ENCODE measurements around the gene ADSS1.

Gene ADSS1

GRCh38 chr14:104689881-104690711 is 33.9 kb upstream of the ADSS1 start:
- no peak for TF ChIP-seq SIN3A (IDR thresholded peaks at IDR 0.05; ENCODE audit: borderline replicate concordance, insufficient read depth, low read length)
- no peak for TF ChIP-seq TAF1 (IDR thresholded peaks at IDR 0.05; ENCODE audit: borderline replicate concordance, insufficient read depth, low read length)
- TF ChIP-seq FOXP2 (optimal IDR thresholded peaks at IDR 0.05; ENCODE audit: borderline replicate concordance, extremely low read depth, extremely low read length, insufficient read depth): no peak
- no peak for TF ChIP-seq POLR2AphosphoS5 (IDR thresholded peaks at IDR 0.05; ENCODE audit: low read depth, low read length)
- TF ChIP-seq REST (IDR thresholded peaks at IDR 0.05; ENCODE audit: insufficient read depth in 1 of 2, low read depth in 2 of 2, low read length in 2 of 2): no peak

GRCh38 chr14:104690861-104691455 is 33.1 kb upstream of the ADSS1 start:
- no peak for TF ChIP-seq FOXP2 (optimal IDR thresholded peaks at IDR 0.05; ENCODE audit: borderline replicate concordance, extremely low read depth, extremely low read length, insufficient read depth)
- TF ChIP-seq TAF1 (IDR thresholded peaks at IDR 0.05; ENCODE audit: borderline replicate concordance, insufficient read depth, low read length): no peak
- no peak for TF ChIP-seq SIN3A (IDR thresholded peaks at IDR 0.05; ENCODE audit: borderline replicate concordance, insufficient read depth, low read length)
- no peak for TF ChIP-seq POLR2AphosphoS5 (IDR thresholded peaks at IDR 0.05; ENCODE audit: low read depth, low read length)
- TF ChIP-seq REST (IDR thresholded peaks at IDR 0.05; ENCODE audit: insufficient read depth in 1 of 2, low read depth in 2 of 2, low read length in 2 of 2): no peak

- TF ChIP-seq REST (IDR thresholded peaks at IDR 0.05; ENCODE audit: insufficient read depth in 1 of 2, low read depth in 2 of 2, low read length in 2 of 2) (no peak), TAF1 (IDR thresholded peaks at IDR 0.05; ENCODE audit: borderline replicate concordance, insufficient read depth, low read length) (no peak), SIN3A (IDR thresholded peaks at IDR 0.05; ENCODE audit: borderline replicate concordance, insufficient read depth, low read length) (no peak), FOXP2 (optimal IDR thresholded peaks at IDR 0.05; ENCODE audit: borderline replicate concordance, extremely low read depth, extremely low read length, insufficient read depth) (no peak), POLR2AphosphoS5 (IDR thresholded peaks at IDR 0.05; ENCODE audit: low read depth, low read length) (no peak)
Measured at GRCh38 chr14:104691546-104692260, 32.3 kb upstream of the ADSS1 start.

GRCh38 chr14:104692261-104692938 is 31.6 kb upstream of the ADSS1 start:
- TF ChIP-seq POLR2AphosphoS5 (IDR thresholded peaks at IDR 0.05; ENCODE audit: low read depth, low read length) (no peak), REST (IDR thresholded peaks at IDR 0.05; ENCODE audit: insufficient read depth in 1 of 2, low read depth in 2 of 2, low read length in 2 of 2) (no peak), SIN3A (IDR thresholded peaks at IDR 0.05; ENCODE audit: borderline replicate concordance, insufficient read depth, low read length) (no peak), TAF1 (IDR thresholded peaks at IDR 0.05; ENCODE audit: borderline replicate concordance, insufficient read depth, low read length) (no peak), FOXP2 (optimal IDR thresholded peaks at IDR 0.05; ENCODE audit: borderline replicate concordance, extremely low read depth, extremely low read length, insufficient read depth) (no peak)
